ENCODE results near the gene PARP1.

Gene PARP1

GRCh38 chr1:226405411-226405988 lies 2.4 kb downstream of the PARP1 start:
- DNase-seq (ENCODE audit: low spot score), result no peak

- DNase-seq (ENCODE audit: low spot score), result peak; percentile 83
These were observed 3.0 kb downstream of the PARP1 start for GRCh38 chr1:226404904-226405222.

GRCh38 chr1:226404063-226404903 lies 3.6 kb downstream of the PARP1 start:
- no peak for DNase-seq (ENCODE audit: low spot score)

GRCh38 chr1:226403201-226404034 lies 4.5 kb downstream of the PARP1 start:
- peak; percentile 46 for DNase-seq (ENCODE audit: low spot score)

GRCh38 chr1:226402739-226403165 lies 5.1 kb downstream of the PARP1 start:
- DNase-seq (ENCODE audit: low spot score), result no peak

- DNase-seq (ENCODE audit: low spot score), result no peak
These were observed 6.3 kb downstream of the PARP1 start for GRCh38 chr1:226401355-226402303.

GRCh38 chr1:226400519-226401354 lies 7.2 kb downstream of the PARP1 start:
- no peak for DNase-seq (ENCODE audit: low spot score)

GRCh38 chr1:226397955-226398636 lies 9.8 kb downstream of the PARP1 start:
- DNase-seq (ENCODE audit: low spot score), result no peak

- no peak for DNase-seq (ENCODE audit: low spot score)
These were observed 10.6 kb downstream of the PARP1 start for GRCh38 chr1:226397011-226397926.

- DNase-seq (ENCODE audit: low spot score), result no peak
These were observed 12.1 kb downstream of the PARP1 start for GRCh38 chr1:226395753-226396152.

GRCh38 chr1:226394462-226394861 lies 13.4 kb downstream of the PARP1 start:
- no peak for DNase-seq (ENCODE audit: low spot score)

- no peak for DNase-seq (ENCODE audit: low spot score)
These were observed 17.2 kb downstream of the PARP1 start for GRCh38 chr1:226390681-226391080.

GRCh38 chr1:226388131-226388530 lies 19.8 kb downstream of the PARP1 start:
- DNase-seq (ENCODE audit: low spot score), result no peak

- DNase-seq (ENCODE audit: low spot score), result no peak
These were observed 23.2 kb downstream of the PARP1 start for GRCh38 chr1:226384717-226385116.

GRCh38 chr1:226384040-226384439 lies 23.9 kb downstream of the PARP1 start:
- DNase-seq (ENCODE audit: low spot score), result no peak

- no peak for DNase-seq (ENCODE audit: low spot score)
These were observed 25.9 kb downstream of the PARP1 start for GRCh38 chr1:226382030-226382429.

GRCh38 chr1:226381226-226381998 lies 26.5 kb downstream of the PARP1 start:
- DNase-seq (ENCODE audit: low spot score), result no peak

- DNase-seq (ENCODE audit: low spot score), result no peak
These were observed 29.8 kb downstream of the PARP1 start for GRCh38 chr1:226378071-226378470.

All from iPS-NIHi11 (cell line).